ENCODE data around the gene EFNB1.

The EFNB1 gene

DNA sequence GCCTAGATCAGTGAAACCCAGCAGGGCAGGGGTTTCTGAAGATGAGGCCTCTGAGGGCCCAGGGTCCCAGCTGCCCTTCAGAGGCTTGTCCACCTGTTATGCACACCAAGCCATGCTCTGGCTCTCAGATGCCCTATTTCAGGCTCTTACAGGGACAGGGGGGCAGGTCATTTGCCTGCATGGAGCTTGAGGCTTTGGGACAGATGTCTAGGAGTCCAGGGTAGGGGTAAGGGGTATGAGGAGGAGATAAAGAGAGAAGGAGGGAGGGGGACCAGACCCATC, 4.7 kb upstream of the EFNB1 start:
- Histone ChIP-seq H2AFZ (ENCODE audit: low read length) (no peak overlapping the region), H3K27me3 (ENCODE audit: control insufficient read depth in 3 of 3, insufficient read depth in 3 of 3, low read depth in 1 of 3, low read length in 3 of 3) (peaks cover 0 to 12% (median 0%) of the 10 kb centered on the region in 3 experiments), H3K27ac (replicated peaks; ENCODE audit: low read length) (no peak overlapping the region), H2BK15ac (ENCODE audit: low read length) (peak overlapping the region; percentile 88), H3K9ac (ENCODE audit: low read depth, low read length, poor library complexity) (no peak overlapping the region), H3K4me2 (ENCODE audit: insufficient read depth, low read length, poor library complexity, severe bottlenecking) (no peak overlapping the region), H3K9me3 (replicated peaks in 1 of 2; ENCODE audit: control insufficient read depth in 2 of 2, insufficient read depth in 1 of 2, low read depth in 1 of 2, low read length in 2 of 2) (no peaks in the 10 kb centered on the region), H4K8ac (ENCODE audit: low read depth, low read length) (no peak overlapping the region), H2BK120ac (ENCODE audit: low read depth, low read length) (no peak overlapping the region), H3K4me1 (ENCODE audit: control insufficient read depth in 2 of 2, insufficient read depth in 1 of 2, low read depth in 1 of 2, low read length in 2 of 2) (peaks cover 4 to 11% of the 10 kb centered on the region in 2 donors), H2AK5ac (ENCODE audit: low read depth, low read length) (peak overlapping the region; percentile 95), H2BK12ac (ENCODE audit: low read length) (no peak overlapping the region), H3K36me3 (replicated peaks in 1 of 2; ENCODE audit: control insufficient read depth in 2 of 2, insufficient read depth in 2 of 2, low read length in 2 of 2) (no peaks in the 10 kb centered on the region), H3K4ac (ENCODE audit: low read length) (no peak overlapping the region), H3K4me3 (ENCODE audit: low read length in 2 of 2) (no peak overlapping the region), H3K23ac (ENCODE audit: low read depth, low read length, poor library complexity) (no peak overlapping the region), H3K14ac (ENCODE audit: low read length) (no peak overlapping the region), H2BK5ac (ENCODE audit: low read length) (no peak overlapping the region), H3K79me1 (ENCODE audit: low read depth, low read length) (no peaks in the 10 kb centered on the region), H3K18ac (ENCODE audit: low read length) (peak overlapping the region; percentile 38), H4K91ac (ENCODE audit: low read depth, low read length, poor library complexity) (no peak overlapping the region)
- no peak for DNase-seq (ENCODE audit: low spot score)

DNA sequence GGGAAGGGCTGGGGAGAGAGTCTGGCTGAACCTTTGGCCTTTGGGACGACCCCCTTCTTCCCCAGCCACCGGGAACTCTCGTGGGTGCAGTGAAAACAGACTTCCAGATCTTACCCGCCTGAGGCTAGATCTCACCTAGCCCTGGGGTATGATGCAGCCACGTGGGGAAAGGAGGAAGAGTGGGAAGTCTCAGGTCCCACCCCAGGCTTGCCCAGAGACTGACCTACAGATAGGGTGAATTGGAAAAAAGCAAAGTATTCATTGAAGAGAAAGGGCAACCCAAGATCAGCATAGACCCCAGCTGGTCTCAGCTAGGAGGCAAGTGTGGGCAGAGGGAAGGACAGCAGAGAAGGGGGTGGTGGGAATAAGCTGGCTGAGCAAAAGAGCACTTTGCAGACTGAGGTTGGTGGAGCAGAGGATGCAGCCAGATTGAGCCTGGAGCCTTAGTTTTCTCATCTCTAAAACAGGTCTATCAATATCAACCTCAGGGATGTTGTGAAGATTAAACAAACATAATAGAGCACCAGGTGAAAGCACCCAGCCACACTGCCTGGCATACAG, 4.2 kb upstream of the EFNB1 start:
- H2BK5ac ChIP-seq (ENCODE audit: low read length): no peak overlapping the region
- H3K27ac ChIP-seq (replicated peaks; ENCODE audit: low read length): no peak overlapping the region
- H4K91ac ChIP-seq (ENCODE audit: low read depth, low read length, poor library complexity): no peak overlapping the region
- H3K4me1 ChIP-seq (ENCODE audit: control insufficient read depth in 2 of 2, insufficient read depth in 1 of 2, low read depth in 1 of 2, low read length in 2 of 2): peaks cover 4 to 11% of the 10 kb centered on the region in 2 donors
- no peak overlapping the region for H3K4ac ChIP-seq (ENCODE audit: low read length)
- no peak overlapping the region for H2BK15ac ChIP-seq (ENCODE audit: low read length)
- H2AK5ac ChIP-seq (ENCODE audit: low read depth, low read length): no peak overlapping the region
- no CpG with 5 or more reads among the region's 5 CpGs for WGBS, 2 donors (ENCODE audit: extremely low coverage in 2 of 2, insufficient read length in 2 of 2, insufficient replicate concordance in 1 of 2)
- no peaks in the 10 kb centered on the region for H3K79me1 ChIP-seq (ENCODE audit: low read depth, low read length)
- no peaks in the 10 kb centered on the region for H3K36me3 ChIP-seq (replicated peaks in 1 of 2; ENCODE audit: control insufficient read depth in 2 of 2, insufficient read depth in 2 of 2, low read length in 2 of 2)
- no peak overlapping the region for H3K4me3 ChIP-seq (ENCODE audit: low read length in 2 of 2)
- DNase-seq (ENCODE audit: low spot score): no peak
- H3K27me3 ChIP-seq (ENCODE audit: control insufficient read depth in 3 of 3, insufficient read depth in 3 of 3, low read depth in 1 of 3, low read length in 3 of 3): peaks cover 0 to 12% (median 0%) of the 10 kb centered on the region in 3 experiments
- no peak overlapping the region for H2BK12ac ChIP-seq (ENCODE audit: low read length)
- H3K18ac ChIP-seq (ENCODE audit: low read length): no peak overlapping the region
- H3K9me3 ChIP-seq (replicated peaks in 1 of 2; ENCODE audit: control insufficient read depth in 2 of 2, insufficient read depth in 1 of 2, low read depth in 1 of 2, low read length in 2 of 2): no peaks in the 10 kb centered on the region
- no peak overlapping the region for H2AFZ ChIP-seq (ENCODE audit: low read length)
- no peak overlapping the region for H4K8ac ChIP-seq (ENCODE audit: low read depth, low read length)
- H2BK120ac ChIP-seq (ENCODE audit: low read depth, low read length): no peak overlapping the region
- no peak overlapping the region for H3K4me2 ChIP-seq (ENCODE audit: insufficient read depth, low read length, poor library complexity, severe bottlenecking)
- no peak overlapping the region for H3K14ac ChIP-seq (ENCODE audit: low read length)
- H3K23ac ChIP-seq (ENCODE audit: low read depth, low read length, poor library complexity): no peak overlapping the region
- no peak overlapping the region for H3K9ac ChIP-seq (ENCODE audit: low read depth, low read length, poor library complexity)

DNA sequence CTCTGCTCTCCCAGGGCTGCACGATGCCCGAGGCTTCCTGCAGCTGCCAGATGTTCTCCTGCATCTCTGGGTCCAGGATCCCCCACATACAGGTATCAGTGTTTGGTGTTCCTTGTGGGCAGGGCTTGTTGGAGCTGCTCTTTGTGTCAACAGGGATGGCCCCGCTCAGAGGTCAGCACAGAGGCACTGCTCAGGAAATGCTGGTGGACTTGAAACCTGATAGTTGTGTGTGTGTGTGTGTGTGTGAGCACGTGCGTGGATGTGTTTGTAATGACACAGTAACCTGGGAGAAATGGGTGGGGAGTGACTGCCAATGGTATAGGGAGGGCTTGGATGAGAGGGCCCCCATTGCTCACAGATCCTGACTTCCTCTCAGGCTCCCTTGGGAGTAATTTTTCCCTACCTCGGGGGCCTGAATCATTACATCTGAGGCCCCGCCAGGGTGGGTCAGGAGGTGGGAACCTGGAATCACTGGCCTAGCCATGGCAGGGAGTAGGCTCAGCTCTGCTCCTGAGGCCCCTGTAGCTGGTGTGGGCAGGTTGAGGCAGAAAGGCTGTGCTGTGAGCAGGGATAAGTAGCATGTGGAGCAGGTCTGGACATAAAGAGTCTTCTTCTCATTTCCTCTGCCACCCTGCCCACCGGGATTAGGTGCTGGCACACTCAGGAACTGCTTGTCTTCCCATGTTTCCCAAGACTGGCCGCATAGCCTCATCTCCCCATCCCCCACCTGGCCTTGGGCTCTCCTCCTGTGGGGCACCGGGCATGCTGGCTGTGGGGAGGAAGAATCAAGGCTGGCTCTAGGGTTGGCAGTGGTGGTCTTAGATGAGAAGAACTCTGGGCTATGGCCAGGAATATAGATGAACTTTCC, 2.5 kb upstream of the EFNB1 start:
- Histone ChIP-seq H3K4ac (ENCODE audit: low read length) (no peak overlapping the region), H4K91ac (ENCODE audit: low read depth, low read length, poor library complexity) (no peak overlapping the region), H4K8ac (ENCODE audit: low read depth, low read length) (no peak overlapping the region), H3K9ac (ENCODE audit: low read depth, low read length, poor library complexity) (no peak overlapping the region), H2BK120ac (ENCODE audit: low read depth, low read length) (no peak overlapping the region), H3K23ac (ENCODE audit: low read depth, low read length, poor library complexity) (no peak overlapping the region), H3K4me2 (ENCODE audit: insufficient read depth, low read length, poor library complexity, severe bottlenecking) (no peak overlapping the region), H3K18ac (ENCODE audit: low read length) (no peak overlapping the region), H3K4me3 (ENCODE audit: low read length in 2 of 2) (no peak overlapping the region), H2BK5ac (ENCODE audit: low read length) (no peak overlapping the region), H2BK15ac (ENCODE audit: low read length) (peak overlapping the region; percentile 24), H3K9me3 (replicated peaks in 1 of 2; ENCODE audit: control insufficient read depth in 2 of 2, insufficient read depth in 1 of 2, low read depth in 1 of 2, low read length in 2 of 2) (no peaks in the 10 kb centered on the region), H3K27me3 (ENCODE audit: control insufficient read depth in 3 of 3, insufficient read depth in 3 of 3, low read depth in 1 of 3, low read length in 3 of 3) (peaks cover 0 to 12% (median 0%) of the 10 kb centered on the region in 3 experiments), H3K27ac (replicated peaks; ENCODE audit: low read length) (no peak overlapping the region), H2AFZ (ENCODE audit: low read length) (no peak overlapping the region), H3K36me3 (replicated peaks in 1 of 2; ENCODE audit: control insufficient read depth in 2 of 2, insufficient read depth in 2 of 2, low read length in 2 of 2) (no peaks in the 10 kb centered on the region), H3K4me1 (ENCODE audit: control insufficient read depth in 2 of 2, insufficient read depth in 1 of 2, low read depth in 1 of 2, low read length in 2 of 2) (peaks cover 4 to 11% of the 10 kb centered on the region in 2 donors), H3K14ac (ENCODE audit: low read length) (no peak overlapping the region), H2BK12ac (ENCODE audit: low read length) (no peak overlapping the region), H2AK5ac (ENCODE audit: low read depth, low read length) (peak overlapping the region; percentile 28), H3K79me1 (ENCODE audit: low read depth, low read length) (no peaks in the 10 kb centered on the region)
- no CpG with 5 or more reads among the region's 10 CpGs for whole genome bisulfite sequencing, 2 donors (ENCODE audit: extremely low coverage in 2 of 2, insufficient read length in 2 of 2, insufficient replicate concordance in 1 of 2)
- no peak for DNase-seq (ENCODE audit: low spot score)

DNA sequence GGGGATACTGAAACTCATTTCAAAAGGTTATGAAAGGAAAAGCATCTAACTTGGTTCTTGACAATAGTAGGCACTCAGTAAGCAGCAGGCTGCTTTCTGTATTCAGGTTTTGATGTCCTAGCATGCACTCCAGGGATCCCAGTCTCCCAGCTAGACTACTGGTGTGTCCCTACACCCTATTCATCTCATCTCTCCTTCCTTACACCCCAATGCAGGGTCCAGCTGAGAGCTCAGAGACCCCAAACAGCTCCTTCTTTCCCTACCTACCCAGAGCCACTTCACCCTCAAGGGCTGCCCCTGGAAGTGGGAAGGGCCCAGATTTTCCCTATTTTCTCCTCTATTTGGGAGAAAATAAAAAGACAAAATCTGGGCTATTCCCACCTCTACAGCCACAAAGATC, 1.6 kb upstream of the EFNB1 start:
- no peak overlapping the region for H2BK120ac ChIP-seq (ENCODE audit: low read depth, low read length)
- peaks cover 0 to 12% (median 0%) of the 10 kb centered on the region in 3 experiments for H3K27me3 ChIP-seq (ENCODE audit: control insufficient read depth in 3 of 3, insufficient read depth in 3 of 3, low read depth in 1 of 3, low read length in 3 of 3)
- no peak overlapping the region for H3K4ac ChIP-seq (ENCODE audit: low read length)
- no peak overlapping the region for H2AFZ ChIP-seq (ENCODE audit: low read length)
- H3K4me2 ChIP-seq (ENCODE audit: insufficient read depth, low read length, poor library complexity, severe bottlenecking): no peak overlapping the region
- no peak overlapping the region for H3K4me3 ChIP-seq (ENCODE audit: low read length in 2 of 2)
- no peak overlapping the region for H2BK5ac ChIP-seq (ENCODE audit: low read length)
- H3K79me1 ChIP-seq (ENCODE audit: low read depth, low read length): no peaks in the 10 kb centered on the region
- H2BK12ac ChIP-seq (ENCODE audit: low read length): no peak overlapping the region
- no peak overlapping the region for H2AK5ac ChIP-seq (ENCODE audit: low read depth, low read length)
- no peak overlapping the region for H3K27ac ChIP-seq (replicated peaks; ENCODE audit: low read length)
- H3K9me3 ChIP-seq (replicated peaks in 1 of 2; ENCODE audit: control insufficient read depth in 2 of 2, insufficient read depth in 1 of 2, low read depth in 1 of 2, low read length in 2 of 2): no peaks in the 10 kb centered on the region
- no peak overlapping the region for H4K8ac ChIP-seq (ENCODE audit: low read depth, low read length)
- H3K4me1 ChIP-seq (ENCODE audit: control insufficient read depth in 2 of 2, insufficient read depth in 1 of 2, low read depth in 1 of 2, low read length in 2 of 2): peaks cover 6 to 11% of the 10 kb centered on the region in 2 donors
- no peak overlapping the region for H3K18ac ChIP-seq (ENCODE audit: low read length)
- H3K14ac ChIP-seq (ENCODE audit: low read length): no peak overlapping the region
- H4K91ac ChIP-seq (ENCODE audit: low read depth, low read length, poor library complexity): no peak overlapping the region
- no peaks in the 10 kb centered on the region for H3K36me3 ChIP-seq (replicated peaks in 1 of 2; ENCODE audit: control insufficient read depth in 2 of 2, insufficient read depth in 2 of 2, low read length in 2 of 2)
- H3K23ac ChIP-seq (ENCODE audit: low read depth, low read length, poor library complexity): no peak overlapping the region
- DNase-seq (ENCODE audit: low spot score): no peak
- no peak overlapping the region for H2BK15ac ChIP-seq (ENCODE audit: low read length)
- no peak overlapping the region for H3K9ac ChIP-seq (ENCODE audit: low read depth, low read length, poor library complexity)

Data from neuronal stem cell (in vitro differentiated cells).